Body of pancreas (tissue), 4 donors: ENCODE results near the gene SMIM15.

Experiments used
- CTCF ChIP-seq, 7 experiments: fragments of 450-650 bp in 4 of 7; fragments of 200-600 bp in 3 of 7; sonication (generic) in 3 of 7; IDR thresholded peaks; one replicate each; pipeline ENCODE4 v1.5.1; 2016 to 2019; ENCODE audit warnings: antibody characterized with exemption in 7 of 7
- POLR2A ChIP-seq, 3 donors: fragments of 450-650 bp; IDR thresholded peaks; one replicate each; pipeline ENCODE4 v1.6.1; 2016; ENCODE audit warnings: antibody characterized with exemption in 3 of 3, mild to moderate bottlenecking in 2 of 3

- no peak for TF ChIP-seq POLR2A (IDR thresholded peaks at IDR 0.05)
- no peak for TF ChIP-seq CTCF (IDR thresholded peaks at IDR 0.05)
Observed at GRCh38 chr5:61168951-61169350, 6.7 kb upstream of the SMIM15 start.
